ENCODE results near the gene MMAB. TPM values are rescaled to one million over a fixed set of nuclear protein-coding genes. Genes with fewer than 3 reads are reported as not detected.

The MMAB gene
- total and polyA plus RNA-seq, 3 experiments from 2014 or later, result 15.7 to 44.2 (median 38.5) TPM

Other genes starting within 250 kb of the MMAB start
- not detected for gene MYO1H, start 225.6 kb downstream of the MMAB start, total RNA-seq
- gene MYO1H, start 225.6 kb downstream of the MMAB start, polyA plus RNA-seq, result not detected
- gene KCTD10, start 96.2 kb downstream of the MMAB start, total RNA-seq, result 10 to 100 TPM; 44.9 to 48.1 TPM
- 27.4 TPM for gene KCTD10, start 96.2 kb downstream of the MMAB start, polyA plus RNA-seq
- 10 to 100 TPM; 38.3 to 40.2 TPM for gene UBE3B, start 95.9 kb downstream of the MMAB start, total RNA-seq
- 20.8 TPM for gene UBE3B, start 95.9 kb downstream of the MMAB start, polyA plus RNA-seq
- 10 to 100 TPM; 14.2 to 15.8 TPM for gene MVK, start 290 bp upstream of the MMAB start, total RNA-seq
- 2.6 TPM for gene MVK, start 290 bp upstream of the MMAB start, polyA plus RNA-seq
- 1 to 10 TPM; 2.0 to 3.0 TPM for gene FAM222A, start 140.3 kb upstream of the MMAB start, total RNA-seq
- 0.32 TPM for gene FAM222A, start 140.3 kb upstream of the MMAB start, polyA plus RNA-seq